Measurements from ENCODE around the gene SLC17A2.

SLC17A2 gene

GRCh38 chr6:25930532-25931410 is at the start of gene SLC17A2:
Gene SLC17A2, minus strand, starts transcription at chr6:25930691. Its CDS starts 4,895 bp downstream, at chr6:25925796.
- DNase-seq, result no peak

GRCh38 chr6:25975923-25976560 is 45.6 kb upstream of the SLC17A2 start:
- no peak for DNase-seq

GRCh38 chr6:25973923-25974555 is 43.5 kb upstream of the SLC17A2 start:
- DNase-seq, result no peak

GRCh38 chr6:25972902-25973301 is 42.4 kb upstream of the SLC17A2 start:
- DNase-seq, result no peak

- no peak for DNase-seq
Observed at GRCh38 chr6:25972128-25972527, 41.6 kb upstream of the SLC17A2 start.

GRCh38 chr6:25971187-25971821 is 40.8 kb upstream of the SLC17A2 start:
- no peak for DNase-seq

- no peak for DNase-seq
Observed at GRCh38 chr6:25968769-25969168, 38.3 kb upstream of the SLC17A2 start.

GRCh38 chr6:25966711-25967110 is 36.2 kb upstream of the SLC17A2 start:
- DNase-seq, result no peak

GRCh38 chr6:25965058-25965457 is 34.6 kb upstream of the SLC17A2 start:
- DNase-seq, result no peak

- no peak for DNase-seq
Observed at GRCh38 chr6:25963426-25964123, 33.1 kb upstream of the SLC17A2 start.

GRCh38 chr6:25962149-25963127 is 31.9 kb upstream of the SLC17A2 start, which contains the start of gene TRIM38:
Gene TRIM38, plus strand, starts transcription at chr6:25962802. Its CDS starts 3,721 bp downstream, at chr6:25966523.
- no peak for DNase-seq

GRCh38 chr6:25961619-25962148 is 31.2 kb upstream of the SLC17A2 start:
- DNase-seq, result no peak

GRCh38 chr6:25960734-25961133 is 30.2 kb upstream of the SLC17A2 start:
- DNase-seq, result no peak

- DNase-seq, result no peak
Observed at GRCh38 chr6:25959890-25960536, 29.5 kb upstream of the SLC17A2 start.

GRCh38 chr6:25958700-25959162 is 28.2 kb upstream of the SLC17A2 start:
- DNase-seq, result no peak

- DNase-seq, result no peak
Observed at GRCh38 chr6:25956226-25956625, 25.7 kb upstream of the SLC17A2 start.

- DNase-seq, result no peak
Observed at GRCh38 chr6:25954756-25955155, 24.3 kb upstream of the SLC17A2 start.

GRCh38 chr6:25953733-25954132 is 23.2 kb upstream of the SLC17A2 start:
- no peak for DNase-seq

- DNase-seq, result no peak
Observed at GRCh38 chr6:25952535-25952934, 22.0 kb upstream of the SLC17A2 start.

GRCh38 chr6:25951296-25952032 is 21.0 kb upstream of the SLC17A2 start:
- DNase-seq, result no peak

Measured in 8988T (cell line).